GM18517 (cell line): ENCODE measurements around the gene BCOR.

Experiments used
- ATAC-seq: cut with Tn5 transposase; IDR thresholded peaks from one replicate; pipeline ENCODE4 v1.9.1; 2021; ENCODE audit warnings: mild to moderate bottlenecking, moderate library complexity; ENCODE audit not compliant: unreplicated experiment

The BCOR gene

DNA sequence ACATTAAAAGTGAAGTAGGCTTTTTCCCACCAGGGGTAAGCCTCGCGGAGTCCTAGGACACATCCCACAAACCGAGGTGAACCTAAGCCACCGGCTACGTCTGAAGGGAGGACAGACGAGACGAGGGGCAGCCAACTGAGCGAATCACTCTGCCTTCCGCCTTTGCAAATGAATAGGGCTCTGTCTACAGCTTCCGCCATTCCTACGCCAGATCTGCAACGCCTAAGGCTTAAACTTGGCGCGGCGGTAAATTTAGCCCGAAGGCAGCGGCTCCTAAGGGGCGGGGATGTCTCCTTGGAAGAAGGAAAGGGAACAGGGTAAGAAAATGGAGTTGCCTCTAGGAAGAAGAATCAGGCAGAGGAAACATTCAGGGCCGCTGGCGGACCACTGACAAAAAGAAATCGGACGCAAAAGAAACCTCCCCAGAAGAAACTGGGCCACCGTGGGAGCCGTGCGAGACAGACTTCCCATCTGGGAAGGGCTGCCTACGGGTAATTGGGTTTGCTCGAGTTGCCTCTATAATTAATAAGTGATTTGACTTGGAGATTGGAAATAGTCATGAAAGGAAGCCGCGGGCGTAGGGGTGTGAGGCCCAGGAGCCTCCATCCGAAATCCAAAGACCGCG lies 90.5 kb downstream of the BCOR start:
- no peak for ATAC-seq

DNA sequence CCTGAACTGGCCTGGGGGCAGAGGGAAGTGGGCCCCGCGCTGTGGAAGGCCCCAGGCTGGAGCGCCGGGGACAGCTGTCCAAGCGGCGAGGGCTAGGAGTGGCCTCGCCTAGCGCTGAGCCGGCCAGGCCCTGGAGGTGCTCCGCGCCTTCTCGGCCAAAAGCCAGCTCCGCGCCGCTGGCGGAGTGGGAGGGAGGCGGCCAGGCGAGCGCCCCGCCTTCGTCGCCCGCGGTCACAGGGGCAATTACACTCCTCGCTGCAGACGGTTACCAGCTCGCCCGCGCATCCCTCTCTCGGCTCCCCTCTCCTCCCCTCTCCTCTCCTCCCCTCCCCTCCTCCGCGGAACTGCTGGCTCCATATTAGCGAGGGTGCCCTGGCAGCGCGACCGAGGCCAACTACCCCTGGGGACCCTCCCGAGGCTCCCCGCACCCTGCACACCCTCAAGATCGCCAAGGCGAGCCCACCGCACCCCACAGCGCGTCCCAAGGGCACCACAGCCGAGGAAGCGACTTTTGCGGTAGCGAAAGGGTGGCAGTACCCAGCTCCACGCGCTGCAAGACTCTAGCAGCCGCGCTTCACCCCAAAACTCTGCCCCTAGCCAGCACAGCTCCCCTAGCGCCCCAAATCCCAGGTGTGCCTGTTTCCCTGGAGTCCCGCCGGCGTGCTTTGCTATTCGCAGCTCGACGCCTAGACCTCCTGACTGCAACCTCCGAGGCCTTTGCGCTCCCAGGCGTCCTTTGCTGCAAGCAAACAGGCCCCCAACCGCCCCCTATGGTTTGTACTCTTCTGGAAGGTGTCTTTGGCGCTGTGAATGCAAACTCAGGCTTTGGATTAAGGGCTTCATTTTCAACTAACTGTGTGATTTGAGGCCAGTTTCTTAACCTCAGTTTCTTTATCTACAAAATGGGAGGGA lies 91.4 kb downstream of the BCOR start:
- no peak for ATAC-seq

DNA sequence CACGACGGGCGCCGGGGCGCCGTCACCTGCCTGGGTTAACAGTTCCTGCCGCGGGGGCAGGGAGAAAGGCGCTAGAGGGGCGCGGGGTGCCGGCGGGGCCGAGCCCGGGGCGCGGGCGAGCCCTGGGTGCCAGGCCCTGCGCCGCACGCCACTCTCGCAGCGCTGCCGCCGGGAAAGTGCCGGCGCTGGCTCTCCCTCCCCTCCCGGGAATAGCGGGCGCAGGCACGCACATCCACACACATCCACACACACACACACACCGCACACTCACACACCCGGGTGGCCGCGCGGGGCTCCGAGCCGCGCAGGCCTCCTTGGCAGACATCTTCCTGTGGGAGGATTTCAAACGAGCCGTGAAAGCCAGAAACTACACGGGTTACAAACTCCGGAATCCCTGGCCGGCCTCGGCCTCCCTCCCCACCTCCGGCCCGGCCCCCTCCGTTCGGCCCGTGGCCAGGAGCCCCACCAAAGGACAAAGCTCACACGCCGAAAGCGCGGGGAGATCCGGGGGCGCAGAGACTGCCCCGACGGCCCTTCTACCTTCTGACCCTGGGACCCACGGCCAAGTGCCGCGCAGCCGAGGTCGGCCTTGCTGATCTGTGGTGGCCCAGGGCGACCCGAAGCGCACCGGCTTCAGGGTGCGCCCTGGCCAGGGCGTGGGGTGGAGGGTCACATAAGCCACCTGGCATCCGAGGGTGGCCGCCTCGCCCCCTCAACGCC lies 92.3 kb downstream of the BCOR start:
- no peak for ATAC-seq

DNA sequence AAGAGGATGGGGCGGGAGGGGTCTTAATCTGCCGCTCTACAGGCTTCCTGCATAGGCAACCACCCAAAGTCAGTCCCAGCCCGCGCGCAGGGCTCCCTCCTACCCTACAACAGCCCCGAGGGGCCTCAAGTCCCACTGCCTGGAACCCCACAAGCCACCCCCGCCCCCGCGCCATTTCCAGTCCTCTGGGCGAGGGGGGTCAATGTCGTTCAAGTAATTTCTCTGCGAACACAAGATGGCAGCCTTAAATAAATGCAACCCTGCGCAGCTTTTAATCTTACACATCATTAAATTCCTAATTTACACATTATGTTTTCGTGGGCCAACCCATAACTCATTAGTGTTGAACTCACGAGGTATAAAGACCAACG lies 92.9 kb downstream of the BCOR start:
- no peak for ATAC-seq

DNA sequence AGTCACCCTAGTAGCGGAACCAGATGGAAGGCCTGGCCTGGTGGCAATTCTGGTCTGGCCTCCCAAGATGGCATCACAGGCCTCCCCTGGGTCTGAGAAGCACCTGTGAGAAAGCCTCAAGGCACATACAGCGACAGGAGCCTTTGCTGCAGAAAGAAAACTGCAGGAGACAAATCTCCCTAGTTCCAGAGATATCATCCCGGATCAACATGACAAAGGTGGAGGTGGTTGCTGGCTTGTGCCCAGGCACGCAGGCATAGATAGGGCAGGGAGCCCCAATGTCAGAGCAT lies 93.6 kb downstream of the BCOR start:
- no peak for ATAC-seq

DNA sequence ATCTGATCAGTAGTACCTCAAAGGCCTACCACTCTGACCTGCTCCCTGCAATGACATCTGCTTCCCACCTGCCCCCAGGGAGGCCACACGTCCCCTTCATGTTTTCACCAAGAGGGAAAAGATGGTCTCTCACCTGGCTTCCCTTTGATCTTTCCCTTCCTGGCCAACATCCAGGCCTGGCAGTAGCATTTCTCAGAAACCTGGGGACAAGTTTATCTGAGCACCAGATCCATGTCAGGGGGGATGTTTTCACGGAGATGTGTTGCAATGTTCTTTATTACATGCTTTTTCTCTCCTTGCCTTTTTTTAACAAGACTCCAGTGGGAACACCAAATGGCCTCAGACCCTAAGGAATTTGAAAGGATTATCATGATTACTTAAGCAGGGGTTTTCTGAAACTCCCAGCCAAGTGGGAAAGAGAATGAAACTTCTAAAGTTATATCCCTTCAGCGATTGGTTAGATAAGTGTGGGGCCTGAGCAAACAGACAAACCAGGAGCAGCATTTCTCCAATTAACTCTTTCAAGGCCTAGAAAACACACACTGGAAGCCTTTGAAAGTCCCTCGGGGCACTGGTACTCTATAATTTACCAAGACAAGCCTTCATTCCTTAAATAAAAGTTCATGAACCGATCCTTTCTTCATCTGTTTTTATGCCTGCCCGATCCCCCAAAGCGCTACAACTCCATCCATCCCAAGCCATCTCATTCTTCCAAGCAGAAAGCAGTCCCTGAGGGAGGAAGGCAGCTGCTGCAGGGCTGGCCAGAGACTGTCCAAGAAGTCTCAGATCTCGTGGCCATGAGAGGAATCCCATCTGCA lies 94.1 kb downstream of the BCOR start:
- ATAC-seq, result no peak

DNA sequence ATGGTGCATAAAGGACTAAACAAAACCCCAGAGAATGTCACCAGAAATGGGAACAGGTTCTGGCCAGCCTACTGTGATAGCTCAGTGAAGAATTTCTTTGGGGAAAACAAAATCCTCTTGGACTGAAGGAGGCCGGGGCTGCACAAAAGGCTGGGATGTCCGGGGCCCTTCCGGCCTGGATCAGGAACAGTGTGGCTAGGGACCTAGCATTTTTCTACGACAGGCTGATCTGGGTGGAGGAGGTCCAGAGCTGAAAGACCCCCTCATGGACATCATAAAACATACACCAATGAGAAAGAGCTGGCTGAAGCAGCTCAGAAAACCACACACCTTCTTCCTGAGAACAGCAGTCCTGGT lies 94.7 kb downstream of the BCOR start:
- no peak for ATAC-seq
